Neural cell (in vitro differentiated cells): Measurements from ENCODE around the gene HORMAD2. TPM values are rescaled to one million over a fixed set of nuclear protein-coding genes. Genes with fewer than 3 reads are reported as not detected.

Experiments
- H2AFZ ChIP-seq: fragments of 200-600, 300-800 bp; sonication (generic), shearing (Covaris generic); 2 replicates; pipeline ENCODE4 v1.6.0; 2014; ENCODE audit warnings: low read depth, mild to moderate bottlenecking, antibody characterized with exemption, low read length, moderate library complexity
- H3F3A ChIP-seq: fragments of 200-600 bp; shearing (Covaris generic); 2 replicates; pipeline ENCODE4 v1.6.1; 2016; ENCODE audit warnings: mild to moderate bottlenecking, moderate library complexity, mixed read lengths, antibody characterized with exemption, low read length; ENCODE audit not compliant: insufficient read depth, poor library complexity, severe bottlenecking
- H3K27ac ChIP-seq: fragments of 200-600, 300-800 bp; sonication (generic), shearing (Covaris generic); 2 replicates; pipeline ENCODE4 v1.5.1; 2014; ENCODE audit warnings: mild to moderate bottlenecking, low read length, moderate library complexity
- H3K27me3 ChIP-seq: fragments of 300-800, 200-600 bp; sonication (generic), shearing (Covaris generic); 2 replicates; pipeline ENCODE4 v1.6.0; 2014; ENCODE audit warnings: mild to moderate bottlenecking, low read depth, low read length, moderate library complexity; ENCODE audit not compliant: insufficient read depth
- H3K36me3 ChIP-seq: fragments of 300-800, 200-600 bp; sonication (generic), shearing (Covaris generic); 2 replicates; pipeline ENCODE4 v1.5.1; 2014; ENCODE audit warnings: mild to moderate bottlenecking, antibody characterized with exemption, low read length, moderate library complexity; ENCODE audit not compliant: insufficient read depth
- H3K4me2 ChIP-seq: fragments of 300-800, 200-600 bp; sonication (generic), shearing (Covaris generic); 2 replicates; pipeline ENCODE4 v1.6.0; 2014; ENCODE audit warnings: mild to moderate bottlenecking, low read length
- H3K4me3 ChIP-seq: fragments of 300-800, 200-600 bp; sonication (generic), shearing (Covaris generic); 2 replicates; pipeline ENCODE4 v1.5.1; 2014; ENCODE audit warnings: mild to moderate bottlenecking, low read length, moderate library complexity
- H3K79me2 ChIP-seq: fragments of 200-600 bp; shearing (Covaris generic); replicated peaks from 2 replicates; pipeline ENCODE4 v1.6.0; 2014; ENCODE audit warnings: mild to moderate bottlenecking, low read length, moderate library complexity; ENCODE audit not compliant: insufficient read depth
- H3K9ac ChIP-seq: fragments of 300-800, 200-600 bp; sonication (generic), shearing (Covaris generic); 2 replicates; pipeline ENCODE4 v1.6.1; 2016; ENCODE audit warnings: mild to moderate bottlenecking, low read length, mixed read lengths
- H3K9me2 ChIP-seq: fragments of 200-600 bp; shearing (Covaris generic); 2 replicates; pipeline ENCODE4 v1.6.1; 2016; ENCODE audit warnings: mild to moderate bottlenecking, low read length, mixed read lengths; ENCODE audit not compliant: insufficient read depth
- H3K9me3 ChIP-seq: fragments of 200-600, 300-800 bp; sonication (generic), shearing (Covaris generic); 2 replicates; pipeline ENCODE4 v1.6.1; 2016; ENCODE audit warnings: mild to moderate bottlenecking, mixed run types, low read length, moderate library complexity, mixed read lengths
- H4K20me1 ChIP-seq: fragments of 200-600 bp; shearing (Covaris generic); 2 replicates; pipeline ENCODE4 v1.6.1; 2016; ENCODE audit warnings: mild to moderate bottlenecking, mixed run types; ENCODE audit not compliant: insufficient read depth
- CTCF ChIP-seq: fragments of 450-650 bp; IDR thresholded peaks from 2 replicates; pipeline ENCODE4 v1.5.1; 2014; ENCODE audit warnings: antibody characterized with exemption, mild to moderate bottlenecking, moderate library complexity; ENCODE audit not compliant: poor library complexity, severe bottlenecking
- EP300 ChIP-seq: fragments of 450-650 bp; conservative IDR thresholded peaks from 2 replicates; pipeline ENCODE4 v1.6.1; 2014; ENCODE audit warnings: antibody characterized with exemption, mild to moderate bottlenecking, moderate library complexity; ENCODE audit not compliant: poor library complexity, severe bottlenecking
- EZH2 ChIP-seq: fragments of 200-600, 300-800 bp; shearing (Covaris generic), sonication (generic); IDR thresholded peaks from 2 replicates; pipeline ENCODE4 v1.6.1; 2014; ENCODE audit warnings: antibody characterized with exemption, low read length, borderline replicate concordance, mild to moderate bottlenecking; ENCODE audit not compliant: insufficient read depth, poor library complexity, severe bottlenecking
- MXI1 ChIP-seq: fragments of 450-650 bp; conservative IDR thresholded peaks from 2 replicates; pipeline ENCODE4 v1.6.1; 2014; ENCODE audit warnings: antibody characterized with exemption, mild to moderate bottlenecking; ENCODE audit not compliant: poor library complexity, severe bottlenecking
- POLR2AphosphoS5 ChIP-seq: IDR thresholded peaks from 2 replicates; pipeline ENCODE4 v1.6.1; 2012
- RAD21 ChIP-seq: fragments of 450-650 bp; conservative IDR thresholded peaks from 2 replicates; pipeline ENCODE4 v1.6.1; 2014; ENCODE audit warnings: antibody characterized with exemption, mild to moderate bottlenecking, moderate library complexity
- REST ChIP-seq: IDR thresholded peaks from 2 replicates; pipeline ENCODE4 v1.6.1; 2012; ENCODE audit warnings: borderline replicate concordance
- SMC3 ChIP-seq: fragments of 450-650 bp; conservative IDR thresholded peaks from 2 replicates; pipeline ENCODE4 v1.6.1; 2014; ENCODE audit warnings: antibody characterized with exemption, mild to moderate bottlenecking, moderate library complexity; ENCODE audit not compliant: poor library complexity
- TAF1 ChIP-seq: IDR thresholded peaks from 2 replicates; pipeline ENCODE4 v1.6.1; 2012; ENCODE audit warnings: low read depth
- polyA plus RNA-seq: library from polyadenylated mRNA; depleted of rRNA; stranded (reverse); fragments of >200 nt; gene quantifications from 2 replicates; pipeline ENCODE4 v1.2.3, GENCODE V29; 2014

HORMAD2 gene
- polyA plus RNA-seq, 1 donor from 2014 or later: 1.2 TPM

DNA sequence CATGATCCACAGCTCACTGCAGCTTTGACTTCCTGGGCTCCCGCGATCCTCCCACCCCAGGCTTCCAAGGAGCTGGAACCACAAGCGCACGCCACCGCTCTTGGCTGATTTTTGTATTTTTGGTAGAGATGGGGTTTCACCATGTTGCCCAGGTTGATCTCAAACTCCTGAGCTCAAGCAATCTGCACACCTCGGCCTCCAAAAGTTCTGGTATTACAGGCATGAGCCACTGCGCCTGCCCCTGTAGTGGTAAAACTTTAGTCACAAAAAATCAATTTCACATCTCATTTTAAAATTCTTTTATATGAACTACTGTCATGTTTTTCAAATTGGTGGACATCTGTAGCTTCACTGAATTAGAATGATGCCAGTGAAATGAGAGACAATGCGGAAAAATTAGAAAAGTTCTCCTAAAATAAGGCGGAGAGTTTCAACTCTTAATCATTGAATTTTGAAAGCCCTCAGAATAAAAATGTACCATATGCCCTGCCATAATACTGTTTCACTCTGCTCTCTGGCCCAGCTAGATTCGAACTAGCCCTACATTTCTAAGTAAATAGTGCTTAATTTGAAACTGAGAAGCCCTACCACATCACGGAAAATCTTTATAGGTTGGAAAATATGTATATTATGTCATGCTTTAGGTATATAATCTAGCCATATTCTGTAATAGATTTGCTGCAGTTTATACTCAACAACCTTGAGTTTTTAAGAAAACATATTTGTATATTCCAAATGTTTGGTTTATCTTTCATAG, 78.7 kb downstream of the HORMAD2 start:
- Histone ChIP-seq H3K36me3 (no peaks in the 10 kb centered on the region), H3K27ac (no peak overlapping the region), H3K9me2 (no peaks in the 10 kb centered on the region), H2AFZ (no peak overlapping the region), H4K20me1 (no peaks in the 10 kb centered on the region), H3K4me3 (no peak overlapping the region), H3K9me3 (no peaks in the 10 kb centered on the region), H3K79me2 (no peaks in the 10 kb centered on the region), H3F3A (no peaks in the 10 kb centered on the region), H3K27me3 (no peaks in the 10 kb centered on the region), H3K9ac (no peak overlapping the region), H3K4me2 (no peak overlapping the region)
- no peak for TF ChIP-seq TAF1
- no peak for TF ChIP-seq POLR2AphosphoS5
- TF ChIP-seq REST: no peak
- TF ChIP-seq MXI1: no peak
- TF ChIP-seq EZH2: no peak
- no peak for TF ChIP-seq RAD21
- no peak for TF ChIP-seq EP300
- TF ChIP-seq SMC3: no peak
- TF ChIP-seq CTCF: no peak

DNA sequence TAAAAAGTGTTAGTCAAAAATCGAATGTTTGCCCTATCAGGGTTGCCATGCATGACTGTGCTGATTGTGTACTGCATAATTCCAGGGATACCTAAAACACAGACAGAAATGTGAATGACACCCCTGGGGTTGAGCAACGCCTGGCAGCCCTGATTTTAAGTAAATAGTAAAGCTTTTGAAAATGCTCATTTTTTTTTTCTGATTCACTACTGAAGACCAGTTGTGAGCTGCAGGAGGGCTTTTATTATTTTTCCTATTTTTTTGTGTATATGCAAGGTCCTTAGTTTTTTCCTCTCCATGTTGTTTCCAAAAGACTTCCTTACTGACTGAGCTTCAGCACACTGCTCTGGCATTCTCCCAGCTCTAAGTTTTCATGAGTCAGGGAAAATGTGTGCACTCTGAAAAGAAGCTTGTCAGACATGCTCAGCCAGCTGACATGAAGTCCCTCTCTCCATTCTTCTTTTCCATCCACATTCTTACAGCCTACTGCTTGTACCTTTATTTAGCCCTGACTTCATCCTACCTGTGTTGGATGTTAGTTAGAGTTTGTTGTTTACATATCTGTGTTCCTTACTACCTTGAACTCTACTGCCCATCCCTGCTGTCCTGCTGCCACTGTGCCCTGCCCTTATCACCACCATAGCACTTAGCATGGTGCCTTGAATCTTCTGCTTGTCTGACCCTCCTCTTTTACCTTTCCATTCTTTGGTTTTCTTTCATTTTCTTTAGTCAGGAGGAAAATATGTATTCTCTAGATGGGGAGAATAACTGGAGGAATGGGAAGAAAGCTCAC, 79.5 kb downstream of the HORMAD2 start:
- H3K9ac ChIP-seq: no peak overlapping the region

More for the DNA sequence above, 79.5 kb downstream of the HORMAD2 start:
- H3K9me2 ChIP-seq: no peaks in the 10 kb centered on the region
- H2AFZ ChIP-seq: no peak overlapping the region
- H3K4me2 ChIP-seq: no peak overlapping the region
- H3K36me3 ChIP-seq: no peaks in the 10 kb centered on the region
- no peaks in the 10 kb centered on the region for H3K9me3 ChIP-seq
- no peaks in the 10 kb centered on the region for H4K20me1 ChIP-seq
- H3K27me3 ChIP-seq: no peaks in the 10 kb centered on the region
- TF ChIP-seq RAD21: no peak
- TF ChIP-seq CTCF: no peak
- no peak for TF ChIP-seq POLR2AphosphoS5
- TF ChIP-seq SMC3: no peak
- TF ChIP-seq EZH2: no peak
- no peak for TF ChIP-seq EP300
- TF ChIP-seq MXI1: no peak
- no peak for TF ChIP-seq TAF1
- no peak for TF ChIP-seq REST
- H3K4me3 ChIP-seq: no peak overlapping the region
- H3F3A ChIP-seq: no peaks in the 10 kb centered on the region
- H3K27ac ChIP-seq: no peak overlapping the region
- no peaks in the 10 kb centered on the region for H3K79me2 ChIP-seq
